Small intestine (tissue), 7 donors: ENCODE results near the gene PRDM8. TPM values are rescaled to one million over a fixed set of nuclear protein-coding genes. Genes with fewer than 3 reads are reported as not detected.

ENCODE experiments used
- DNase-seq, 2 donors: peaks; one replicate each; pipeline versions ENCODE4 v3.0.0 to v3.0.0-alpha.2; 2013
- FAIRE-seq: peaks from 2 replicates; lab custom pipeline; 2012; peaks lifted over from hg19 to GRCh38; lab: Jason Lieb, UNC
- H3K27ac ChIP-seq, 3 donors: one replicate each; pipeline ENCODE4 v1.5.1; 2013; ENCODE audit warnings: low read length in 2 of 3, mild to moderate bottlenecking in 2 of 3, control low read depth in 1 of 3, inconsistent platforms in 1 of 3, low read depth in 1 of 3, moderate library complexity in 1 of 3
- H3K27me3 ChIP-seq, 3 donors: one replicate each; pipeline ENCODE4 v1.6.1; 2013; ENCODE audit warnings: low read length in 3 of 3, inconsistent platforms in 1 of 3; ENCODE audit not compliant: control insufficient read depth in 3 of 3, insufficient read depth in 3 of 3
- H3K36me3 ChIP-seq, 3 donors: one replicate each; pipeline ENCODE4 v1.6.1; 2013; ENCODE audit warnings: low read length in 3 of 3, inconsistent platforms in 1 of 3, low read depth in 1 of 3, mild to moderate bottlenecking in 1 of 3, moderate library complexity in 1 of 3; ENCODE audit not compliant: control insufficient read depth in 3 of 3, insufficient read depth in 2 of 3
- H3K4me1 ChIP-seq, 3 donors: one replicate each; pipeline ENCODE4 v1.6.1; 2013; ENCODE audit warnings: low read length in 2 of 3, inconsistent platforms in 1 of 3, low read depth in 1 of 3, mild to moderate bottlenecking in 1 of 3, moderate library complexity in 1 of 3; ENCODE audit not compliant: control insufficient read depth in 3 of 3, insufficient read depth in 2 of 3
- H3K4me3 ChIP-seq, 3 donors: one replicate each; pipeline ENCODE4 v1.5.1; 2013; ENCODE audit warnings: low read length in 3 of 3, control low read depth in 1 of 3, inconsistent platforms in 1 of 3, low read depth in 1 of 3, mild to moderate bottlenecking in 1 of 3, moderate library complexity in 1 of 3
- H3K9me3 ChIP-seq, 2 donors: one replicate each; pipeline ENCODE4 v1.6.1; 2013; ENCODE audit warnings: low read depth in 1 of 2, low read length in 1 of 2; ENCODE audit not compliant: control insufficient read depth in 2 of 2, insufficient read depth in 1 of 2
- WGBS, 3 donors: extraction: QIAGEN DNeasy Blood & Tissue Kit; methylation state at CpG; one replicate each; pipeline ENCODE4 v1.1.7; 2013; 5-methylcytosine and 5-hydroxymethylcytosine counted together
- polyA plus RNA-seq, 4 donors: library from polyadenylated mRNA; stranded (reverse) in 3 of 4; unstranded in 1 of 4; fragments of 200-250 nt in 3 of 4; fragments of 120-200 nt in 1 of 4; gene quantifications; one replicate each; pipeline versions ENCODE4 v1.2.1 to v1.2.3, GENCODE V29; 2013
- donor health status: healthy with polysubstance abuse.
- donor health status: control.
- donor health status: control.
- donor health status: Bipolar disorder and iron deficiency.
- donor health status: healthy.

Gene PRDM8
- polyA plus RNA-seq, 4 donors = 0.27 to 2.0 (median 0.90) TPM; not detected in 1

GRCh38 chr4:80185787-80186548, 11.3 kb upstream of the PRDM8 start:
- H3K36me3 ChIP-seq = no peaks in the 10 kb centered on the region
- no peaks in the 10 kb centered on the region for H3K9me3 ChIP-seq
- H3K4me3 ChIP-seq = no peak overlapping the region
- no peak for FAIRE-seq
- H3K27me3 ChIP-seq = peaks cover 0 to 95% (median 1%) of the 10 kb centered on the region in 3 donors
- 13 to 22% (median 22%) methylated on average over 23 of the region's 23 CpGs for WGBS, 3 donors
- H3K27ac ChIP-seq = no peak overlapping the region
- no peak for DNase-seq
- peaks cover 0 to 11% (median 0%) of the 10 kb centered on the region in 3 donors for H3K4me1 ChIP-seq

GRCh38 chr4:80186676-80187075, 10.6 kb upstream of the PRDM8 start:
- H3K27me3 ChIP-seq = peaks cover 0 to 94% (median 1%) of the 10 kb centered on the region in 3 donors
- H3K4me1 ChIP-seq = peaks cover 0 to 11% (median 0%) of the 10 kb centered on the region in 3 donors
- no peak overlapping the region for H3K27ac ChIP-seq
- DNase-seq (no peak), FAIRE-seq (no peak)
- WGBS, 3 donors = 17 to 60% (median 45%) methylated on average over 5 of the region's 5 CpGs
- H3K4me3 ChIP-seq = no peak overlapping the region
- no peaks in the 10 kb centered on the region for H3K36me3 ChIP-seq
- no peaks in the 10 kb centered on the region for H3K9me3 ChIP-seq

GRCh38 chr4:80187677-80188076, 9.6 kb upstream of the PRDM8 start:
- H3K4me3 ChIP-seq = no peak overlapping the region
- H3K9me3 ChIP-seq = no peaks in the 10 kb centered on the region
- H3K36me3 ChIP-seq = no peaks in the 10 kb centered on the region
- DNase-seq = no peak
- H3K27ac ChIP-seq = no peak overlapping the region
- peaks cover 0 to 91% (median 1%) of the 10 kb centered on the region in 3 donors for H3K27me3 ChIP-seq
- H3K4me1 ChIP-seq = peaks cover 0 to 11% (median 0%) of the 10 kb centered on the region in 3 donors
- no peak for FAIRE-seq
- 47 to 75% (median 63%) methylated on average over 4 of the region's 4 CpGs for WGBS, 3 donors

GRCh38 chr4:80188457-80188800, 8.9 kb upstream of the PRDM8 start:
- H3K4me3 ChIP-seq = no peak overlapping the region
- WGBS, 3 donors = 31 to 58% (median 39%) methylated on average over 11 of the region's 11 CpGs
- H3K9me3 ChIP-seq = no peaks in the 10 kb centered on the region
- peaks cover 0 to 11% (median 0%) of the 10 kb centered on the region in 3 donors for H3K4me1 ChIP-seq
- peaks cover 0 to 89% (median 1%) of the 10 kb centered on the region in 3 donors for H3K27me3 ChIP-seq
- FAIRE-seq (no peak), DNase-seq (no peak)
- H3K27ac ChIP-seq = no peak overlapping the region
- no peaks in the 10 kb centered on the region for H3K36me3 ChIP-seq

DNA sequence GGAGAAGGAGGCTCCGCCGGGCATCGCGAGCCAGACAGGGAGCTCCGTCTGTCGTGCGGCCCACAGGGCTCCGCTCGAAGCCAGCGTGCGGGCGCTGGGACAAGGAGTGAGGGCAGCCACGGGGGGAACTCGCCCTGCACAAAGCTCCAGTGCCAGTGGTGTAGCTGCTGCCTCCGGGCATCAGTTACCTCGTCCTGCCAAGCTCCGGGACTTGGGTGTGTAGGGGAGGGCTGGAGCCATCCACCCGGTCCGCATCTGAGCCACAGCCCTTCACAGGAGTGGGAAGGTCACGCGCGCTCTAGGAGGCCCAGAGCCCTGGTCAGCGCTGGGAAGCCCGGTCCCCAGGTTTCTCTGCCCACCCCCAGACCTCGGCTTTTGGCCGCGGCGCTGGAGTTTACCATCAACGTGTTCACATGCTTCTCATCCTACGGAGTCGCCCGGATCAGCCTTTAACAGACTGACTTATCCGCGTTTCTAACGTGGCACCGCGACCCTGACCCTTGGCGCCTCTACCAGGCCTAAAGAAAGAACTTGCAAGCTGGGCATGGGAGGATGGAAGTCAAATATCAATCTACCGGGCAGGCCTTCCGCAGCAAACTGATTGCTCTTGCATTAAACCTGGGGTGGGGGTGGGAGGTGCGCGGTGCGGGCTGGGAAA, 8.4 kb upstream of the PRDM8 start:
- peaks cover 0 to 11% (median 0%) of the 10 kb centered on the region in 3 donors for H3K4me1 ChIP-seq
- H3K27me3 ChIP-seq = peaks cover 0 to 89% (median 1%) of the 10 kb centered on the region in 3 donors
- no peaks in the 10 kb centered on the region for H3K9me3 ChIP-seq
- FAIRE-seq = no peak
- no peak overlapping the region for H3K27ac ChIP-seq
- no peak for DNase-seq
- H3K36me3 ChIP-seq = no peaks in the 10 kb centered on the region
- no peak overlapping the region for H3K4me3 ChIP-seq
- WGBS, 3 donors = 24 to 59% (median 45%) methylated on average over 43 of the region's 43 CpGs

DNA sequence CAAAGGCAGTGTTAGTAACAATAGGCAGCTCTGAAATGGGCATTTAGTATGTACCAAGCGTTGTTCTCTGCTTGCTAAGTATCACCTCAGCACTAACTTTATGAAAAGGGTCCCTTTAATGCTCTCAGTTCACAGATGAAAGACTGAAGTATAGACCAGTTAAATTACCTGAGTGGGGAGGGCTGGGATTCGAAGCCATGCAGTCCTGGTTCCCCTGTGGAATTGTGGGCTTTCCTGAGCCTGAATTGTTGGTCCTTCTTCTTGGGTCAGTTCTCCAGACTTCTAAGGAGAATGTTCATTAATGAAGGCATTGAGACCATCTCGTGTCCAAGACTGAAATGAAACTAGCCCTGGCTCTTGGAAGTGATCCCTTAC, 7.7 kb upstream of the PRDM8 start:
- H3K4me3 ChIP-seq = no peak overlapping the region
- WGBS, 3 donors = 11 to 42% (median 26%) methylated on average over 3 of the region's 3 CpGs
- DNase-seq (no peak), FAIRE-seq (no peak)
- H3K4me1 ChIP-seq = peaks cover 0 to 8% (median 0%) of the 10 kb centered on the region in 3 donors
- H3K27me3 ChIP-seq = peaks cover 0 to 85% (median 1%) of the 10 kb centered on the region in 3 donors
- no peak overlapping the region for H3K27ac ChIP-seq
- no peaks in the 10 kb centered on the region for H3K36me3 ChIP-seq
- H3K9me3 ChIP-seq = no peaks in the 10 kb centered on the region

DNA sequence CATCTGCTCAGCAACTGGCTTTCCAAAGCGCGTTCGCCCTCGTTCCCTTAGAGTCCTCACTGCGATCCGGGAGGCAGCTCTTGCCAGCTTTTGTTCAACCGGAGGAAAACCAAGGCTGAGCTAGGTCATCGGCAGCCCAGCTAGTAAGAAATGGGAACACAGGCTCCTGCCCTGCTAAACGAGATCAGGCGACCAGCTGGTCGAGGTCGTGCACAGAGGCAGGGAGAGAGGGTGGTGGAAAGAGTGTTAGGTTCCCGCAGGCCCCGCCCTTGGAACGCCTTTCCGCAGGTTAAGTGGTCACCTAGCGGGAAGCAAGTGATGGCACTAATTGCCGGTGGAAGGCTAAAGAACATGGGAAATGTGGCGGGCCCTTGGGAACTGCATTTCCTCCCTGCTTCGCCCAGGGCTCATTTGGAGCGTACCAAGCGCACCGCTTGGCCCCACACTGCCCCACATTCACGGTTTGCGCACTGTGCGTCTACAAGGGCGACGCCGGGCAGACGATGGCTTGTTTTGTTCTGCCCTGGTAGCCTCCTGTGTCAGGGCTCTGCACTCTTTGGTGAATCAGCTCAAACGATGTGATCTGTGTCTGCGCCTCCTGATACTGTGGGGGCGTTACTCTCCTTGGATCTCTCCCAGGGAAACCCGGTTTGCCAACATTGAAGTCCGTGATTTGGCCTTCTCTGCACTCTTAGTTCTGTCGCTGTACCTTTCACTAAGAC, 7.2 kb upstream of the PRDM8 start:
- no peak for DNase-seq
- 19 to 57% (median 39%) methylated on average over 36 of the region's 36 CpGs for WGBS, 3 donors
- H3K27ac ChIP-seq = no peak overlapping the region
- no peaks in the 10 kb centered on the region for H3K9me3 ChIP-seq
- H3K27me3 ChIP-seq = peaks cover 0 to 79% (median 1%) of the 10 kb centered on the region in 3 donors
- H3K36me3 ChIP-seq = no peaks in the 10 kb centered on the region
- H3K4me3 ChIP-seq = no peak overlapping the region
- peaks cover 0 to 4% (median 0%) of the 10 kb centered on the region in 3 donors for H3K4me1 ChIP-seq
- FAIRE-seq = no peak

- Histone ChIP-seq H3K4me3 (no peak overlapping the region), H3K9me3 (no peaks in the 10 kb centered on the region), H3K27ac (no peak overlapping the region), H3K27me3 (peaks cover 2 to 78% (median 3%) of the 10 kb centered on the region in 3 donors), H3K36me3 (no peaks in the 10 kb centered on the region), H3K4me1 (no peaks in the 10 kb centered on the region)
- FAIRE-seq (no peak), DNase-seq (no peak)
- WGBS, 3 donors = 33 to 65% (median 46%) methylated on average over 3 of the region's 3 CpGs
These were observed 4.9 kb upstream of the PRDM8 start for GRCh38 chr4:80192252-80192866.
